ENCODE results near the gene MYO15B.

MYO15B gene

GRCh38 chr17:75549246-75550138, 38.1 kb upstream of the MYO15B start:
- Histone ChIP-seq H3K9ac (no peak overlapping the region), H3K27me3 (no peaks in the 10 kb centered on the region), H3K9me3 (no peaks in the 10 kb centered on the region), H4K20me1 (peaks cover 8% of the 10 kb centered on the region; the same call in 1 of the 2 replicates), H3K36me3 (peaks cover 15% of the 10 kb centered on the region; the same call in 1 of the 2 replicates), H3K27ac (no peak overlapping the region), H3K4me3 (no peak overlapping the region), H3K4me1 (peaks cover 11% of the 10 kb centered on the region), H3K4me2 (no peak overlapping the region)
- TF ChIP-seq Cebpa-rat (IDR thresholded peaks at IDR 0.05): no peak

- H3K36me3 ChIP-seq: peaks cover 14% of the 10 kb centered on the region; the same call in 1 of the 2 replicates
- TF ChIP-seq Cebpa-rat (IDR thresholded peaks at IDR 0.05): no peak
- H3K4me2 ChIP-seq: no peak overlapping the region
- H4K20me1 ChIP-seq: peaks cover 4% of the 10 kb centered on the region; the same call in 1 of the 2 replicates
- H3K4me1 ChIP-seq: peaks cover 13% of the 10 kb centered on the region
- H3K27ac ChIP-seq: no peak overlapping the region
- no peak overlapping the region for H3K9ac ChIP-seq
- no peaks in the 10 kb centered on the region for H3K27me3 ChIP-seq
- H3K9me3 ChIP-seq: no peaks in the 10 kb centered on the region
- H3K4me3 ChIP-seq: no peak overlapping the region
Measured at GRCh38 chr17:75550139-75550465, 37.5 kb upstream of the MYO15B start.

GRCh38 chr17:75551266-75551665, 36.3 kb upstream of the MYO15B start:
- H3K9me3 ChIP-seq: no peaks in the 10 kb centered on the region
- TF ChIP-seq Cebpa-rat (IDR thresholded peaks at IDR 0.05): no peak
- no peak overlapping the region for H3K27ac ChIP-seq
- peaks cover 10% of the 10 kb centered on the region; the same call in 1 of the 2 replicates for H3K36me3 ChIP-seq
- H3K4me2 ChIP-seq: no peak overlapping the region
- H3K4me3 ChIP-seq: no peak overlapping the region
- H3K27me3 ChIP-seq: no peaks in the 10 kb centered on the region
- H3K9ac ChIP-seq: no peak overlapping the region
- peaks cover 24% of the 10 kb centered on the region for H3K4me1 ChIP-seq
- H4K20me1 ChIP-seq: no peaks in the 10 kb centered on the region

GRCh38 chr17:75552425-75553294, 34.9 kb upstream of the MYO15B start:
- no peak overlapping the region for H3K27ac ChIP-seq
- no peak overlapping the region for H3K4me2 ChIP-seq

GRCh38 chr17:75553295-75554110, 34.1 kb upstream of the MYO15B start:
- Histone ChIP-seq H4K20me1 (no peaks in the 10 kb centered on the region), H3K4me2 (no peak overlapping the region), H3K9me3 (no peaks in the 10 kb centered on the region), H3K27ac (no peak overlapping the region), H3K4me1 (peaks cover 43% of the 10 kb centered on the region), H3K4me3 (no peak overlapping the region), H3K36me3 (0 out of 2 replicates have a peak, but pooled peaks cover 4% of the 10 kb centered on the region), H3K27me3 (no peaks in the 10 kb centered on the region), H3K9ac (no peak overlapping the region)
- no peak for TF ChIP-seq Cebpa-rat (IDR thresholded peaks at IDR 0.05)

More at GRCh38 chr17:75552425-75553294, 34.9 kb upstream of the MYO15B start:
- H3K9me3 ChIP-seq: no peaks in the 10 kb centered on the region
- peaks cover 38% of the 10 kb centered on the region for H3K4me1 ChIP-seq
- peaks cover 7% of the 10 kb centered on the region; the same call in 1 of the 2 replicates for H3K36me3 ChIP-seq
- H4K20me1 ChIP-seq: no peaks in the 10 kb centered on the region
- H3K27me3 ChIP-seq: no peaks in the 10 kb centered on the region
- TF ChIP-seq Cebpa-rat (IDR thresholded peaks at IDR 0.05): no peak
- no peak overlapping the region for H3K4me3 ChIP-seq
- H3K9ac ChIP-seq: no peak overlapping the region

GRCh38 chr17:75555679-75556153, 31.9 kb upstream of the MYO15B start:
- peak overlapping the region; percentile 86 for H3K4me2 ChIP-seq

GRCh38 chr17:75557075-75557851, 30.3 kb upstream of the MYO15B start:
- Histone ChIP-seq H3K27me3 (no peaks in the 10 kb centered on the region), H3K9me3 (no peaks in the 10 kb centered on the region), H3K27ac (peak overlapping the region; percentile 75), H3K9ac (peak overlapping the region; percentile 54), H3K4me2 (peak overlapping the region; percentile 86), H3K36me3 (peaks cover 14% of the 10 kb centered on the region), H3K4me1 (peaks cover 46% of the 10 kb centered on the region), H4K20me1 (no peaks in the 10 kb centered on the region), H3K4me3 (0 out of 2 replicates have a peak overlapping the region, but pooled peaks have one; percentile 22)
- TF ChIP-seq Cebpa-rat (IDR thresholded peaks at IDR 0.05): no peak

More at GRCh38 chr17:75555679-75556153, 31.9 kb upstream of the MYO15B start:
- H3K36me3 ChIP-seq: peaks cover 17% of the 10 kb centered on the region
- H3K4me1 ChIP-seq: peaks cover 36% of the 10 kb centered on the region
- TF ChIP-seq Cebpa-rat (IDR thresholded peaks at IDR 0.05): no peak
- H4K20me1 ChIP-seq: no peaks in the 10 kb centered on the region
- no peak overlapping the region for H3K9ac ChIP-seq
- H3K4me3 ChIP-seq: no peak overlapping the region
- no peaks in the 10 kb centered on the region for H3K9me3 ChIP-seq
- no peak overlapping the region for H3K27ac ChIP-seq
- H3K27me3 ChIP-seq: no peaks in the 10 kb centered on the region

GRCh38 chr17:75557852-75558665, 29.5 kb upstream of the MYO15B start:
- no peak for TF ChIP-seq Cebpa-rat (IDR thresholded peaks at IDR 0.05)
- H3K4me1 ChIP-seq: peaks cover 46% of the 10 kb centered on the region
- peak overlapping the region; percentile 54 for H3K9ac ChIP-seq
- no peaks in the 10 kb centered on the region for H3K27me3 ChIP-seq
- H3K4me2 ChIP-seq: peak overlapping the region; percentile 86
- H3K4me3 ChIP-seq: 0 out of 2 replicates have a peak overlapping the region, but pooled peaks have one; percentile 22
- H3K27ac ChIP-seq: peak overlapping the region; percentile 75
- H3K36me3 ChIP-seq: peaks cover 22% of the 10 kb centered on the region
- H3K9me3 ChIP-seq: no peaks in the 10 kb centered on the region
- H4K20me1 ChIP-seq: no peaks in the 10 kb centered on the region
